ENCODE measurements around the gene SASH1. TPM values are rescaled to one million over a fixed set of nuclear protein-coding genes. Genes with fewer than 3 reads are reported as not detected.

SASH1 gene
- total RNA-seq, 1 experiment from 2014 or later, result 42.0 TPM

DNA sequence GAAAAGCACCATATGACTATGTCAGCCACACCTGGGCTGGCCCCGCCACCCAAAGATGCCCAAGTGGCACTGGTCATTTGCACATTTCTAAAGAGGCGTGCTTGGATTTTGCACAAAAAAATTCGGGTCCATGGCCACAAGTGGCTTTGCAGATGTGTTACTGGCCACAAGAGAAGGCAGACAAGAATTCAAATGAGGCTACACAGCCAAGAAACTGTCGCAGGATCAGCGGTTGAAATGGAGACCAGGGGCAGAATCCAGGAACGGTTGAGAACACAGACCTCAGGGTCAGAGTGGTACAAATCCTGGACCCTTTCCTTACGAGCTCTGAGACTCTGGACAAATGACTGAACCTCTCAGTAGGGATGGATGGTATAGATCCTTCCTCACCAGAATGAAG, 48.6 kb upstream of the SASH1 start:
- Mint-ChIP-seq H3K27me3 (ENCODE audit: insufficient read depth, unreplicated experiment) (no peaks in the 10 kb centered on the region), H3K27ac (ENCODE audit: unreplicated experiment) (no peak overlapping the region), H3K36me3 (ENCODE audit: insufficient read depth, unreplicated experiment) (no peaks in the 10 kb centered on the region), H3K4me1 (ENCODE audit: low read depth, unreplicated experiment) (no peaks in the 10 kb centered on the region), H3K4me3 (ENCODE audit: unreplicated experiment) (no peak overlapping the region), H3K9me3 (ENCODE audit: unreplicated experiment) (no peaks in the 10 kb centered on the region)
- Histone ChIP-seq H3K4me1 (0 out of 2 replicates have a peak, but pooled peaks cover 4% of the 10 kb centered on the region), H3K9me3 (no peaks in the 10 kb centered on the region), H3K4me3 (ENCODE audit: low read depth, low read length) (no peak overlapping the region), H3K36me3 (ENCODE audit: control insufficient read depth, insufficient read depth, low read length) (no peaks in the 10 kb centered on the region), H3K27me3 (replicated peaks; ENCODE audit: control insufficient read depth, insufficient read depth, low read length) (no peaks in the 10 kb centered on the region)
- DNase-seq, result no peak
- BruUV-seq (replicated peaks), result no TSS peak
- intact Hi-C loops (cut with micrococcal nuclease; ENCODE audit: unreplicated experiment), result no loop called here
- TF ChIP-seq, protein P1, sequence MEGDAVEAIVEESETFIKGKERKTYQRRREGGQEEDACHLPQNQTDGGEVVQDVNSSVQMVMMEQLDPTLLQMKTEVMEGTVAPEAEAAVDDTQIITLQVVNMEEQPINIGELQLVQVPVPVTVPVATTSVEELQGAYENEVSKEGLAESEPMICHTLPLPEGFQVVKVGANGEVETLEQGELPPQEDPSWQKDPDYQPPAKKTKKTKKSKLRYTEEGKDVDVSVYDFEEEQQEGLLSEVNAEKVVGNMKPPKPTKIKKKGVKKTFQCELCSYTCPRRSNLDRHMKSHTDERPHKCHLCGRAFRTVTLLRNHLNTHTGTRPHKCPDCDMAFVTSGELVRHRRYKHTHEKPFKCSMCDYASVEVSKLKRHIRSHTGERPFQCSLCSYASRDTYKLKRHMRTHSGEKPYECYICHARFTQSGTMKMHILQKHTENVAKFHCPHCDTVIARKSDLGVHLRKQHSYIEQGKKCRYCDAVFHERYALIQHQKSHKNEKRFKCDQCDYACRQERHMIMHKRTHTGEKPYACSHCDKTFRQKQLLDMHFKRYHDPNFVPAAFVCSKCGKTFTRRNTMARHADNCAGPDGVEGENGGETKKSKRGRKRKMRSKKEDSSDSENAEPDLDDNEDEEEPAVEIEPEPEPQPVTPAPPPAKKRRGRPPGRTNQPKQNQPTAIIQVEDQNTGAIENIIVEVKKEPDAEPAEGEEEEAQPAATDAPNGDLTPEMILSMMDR (IDR thresholded peaks at IDR 0.05; ENCODE audit: insufficient read depth in 1 of 2, low read depth in 1 of 2, low read length in 1 of 2, severe bottlenecking in 1 of 2, unreplicated experiment in 1 of 2), result no peak
- POLR2A ChIA-PET, result no interaction called here
- CTCF ChIA-PET, result no interaction called here

DNA sequence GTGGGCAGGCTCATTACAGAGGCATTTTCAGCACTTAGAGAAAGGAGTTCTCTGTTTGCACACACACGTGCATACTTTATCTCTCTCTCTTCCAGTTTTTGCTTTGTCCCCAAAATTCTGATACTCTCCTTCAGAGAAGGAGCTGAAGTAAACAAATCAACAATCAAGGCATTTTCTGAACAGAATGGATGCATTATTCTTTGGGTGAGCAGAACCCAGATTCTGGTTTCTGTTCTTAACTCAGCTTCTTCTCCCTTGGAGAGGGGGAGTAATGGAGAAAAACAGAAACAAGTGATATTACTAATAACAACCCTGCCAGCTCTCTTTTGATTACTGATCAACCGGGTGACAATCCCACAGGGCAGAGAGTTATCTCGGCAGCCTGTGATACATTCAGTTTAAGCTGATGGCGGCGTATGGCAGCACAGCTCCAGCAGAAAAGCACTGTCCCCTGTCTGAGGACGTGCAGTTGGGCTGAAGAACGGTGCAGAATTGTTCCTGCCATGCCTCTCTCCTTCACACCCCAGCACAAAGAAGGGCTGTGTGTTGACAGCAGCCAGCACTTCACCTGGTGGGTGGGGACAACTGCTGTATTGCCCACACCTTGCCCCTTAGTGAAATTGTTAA, 47.3 kb upstream of the SASH1 start:
- DNase-seq, result no peak
- no peaks in the 10 kb centered on the region for H3K27me3 ChIP-seq (replicated peaks; ENCODE audit: control insufficient read depth, insufficient read depth, low read length)
- Mint-ChIP-seq H3K27me3 (ENCODE audit: insufficient read depth, unreplicated experiment) (no peaks in the 10 kb centered on the region), H3K9me3 (ENCODE audit: unreplicated experiment) (no peaks in the 10 kb centered on the region), H3K36me3 (ENCODE audit: insufficient read depth, unreplicated experiment) (no peaks in the 10 kb centered on the region), H3K27ac (ENCODE audit: unreplicated experiment) (no peak overlapping the region), H3K4me3 (ENCODE audit: unreplicated experiment) (no peak overlapping the region), H3K4me1 (ENCODE audit: low read depth, unreplicated experiment) (no peaks in the 10 kb centered on the region)
- no TSS peak for BruUV-seq (replicated peaks)
- POLR2A ChIA-PET, result no interaction called here
- intact Hi-C loops (cut with micrococcal nuclease; ENCODE audit: unreplicated experiment), result no loop called here
- TF ChIP-seq, protein P1 (IDR thresholded peaks at IDR 0.05; ENCODE audit: insufficient read depth in 1 of 2, low read depth in 1 of 2, low read length in 1 of 2, severe bottlenecking in 1 of 2, unreplicated experiment in 1 of 2), result no peak
- H3K4me1 ChIP-seq, result 0 out of 2 replicates have a peak, but pooled peaks cover 4% of the 10 kb centered on the region
- CTCF ChIA-PET, result no interaction called here
- no peaks in the 10 kb centered on the region for H3K9me3 ChIP-seq
- no peak overlapping the region for H3K4me3 ChIP-seq (ENCODE audit: low read depth, low read length)
- H3K36me3 ChIP-seq (ENCODE audit: control insufficient read depth, insufficient read depth, low read length), result no peaks in the 10 kb centered on the region

DNA sequence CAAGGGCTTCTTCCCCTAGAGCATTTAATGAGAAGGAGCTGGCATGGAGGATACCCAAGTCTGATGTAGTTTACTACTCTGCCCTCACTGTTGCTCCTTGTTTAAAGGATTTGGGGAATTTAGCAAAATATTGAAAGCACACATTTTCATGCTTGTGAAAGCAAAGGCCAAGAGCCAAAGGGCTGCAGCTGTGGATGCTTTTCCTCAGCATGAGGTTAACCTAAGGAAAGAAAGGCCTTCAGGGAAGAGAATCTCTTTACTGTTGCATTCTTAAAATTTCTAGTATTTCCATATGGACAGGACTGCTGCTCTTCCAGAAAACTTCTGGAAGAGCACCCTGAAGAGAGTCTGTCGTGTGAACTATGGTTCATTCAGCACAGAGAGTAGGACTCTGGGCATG, 45.9 kb upstream of the SASH1 start:
- ChIA-PET POLR2A (no interaction called here), CTCF (no interaction called here)

More for the DNA sequence above, 45.9 kb upstream of the SASH1 start:
- H3K9me3 ChIP-seq, result no peaks in the 10 kb centered on the region
- no peaks in the 10 kb centered on the region for H3K9me3 Mint-ChIP-seq (ENCODE audit: unreplicated experiment)
- H3K36me3 Mint-ChIP-seq (ENCODE audit: insufficient read depth, unreplicated experiment), result no peaks in the 10 kb centered on the region
- no peaks in the 10 kb centered on the region for H3K4me1 Mint-ChIP-seq (ENCODE audit: low read depth, unreplicated experiment)
- no peaks in the 10 kb centered on the region for H3K36me3 ChIP-seq (ENCODE audit: control insufficient read depth, insufficient read depth, low read length)
- TF ChIP-seq, protein P1 (IDR thresholded peaks at IDR 0.05; ENCODE audit: insufficient read depth in 1 of 2, low read depth in 1 of 2, low read length in 1 of 2, severe bottlenecking in 1 of 2, unreplicated experiment in 1 of 2), result no peak
- H3K4me3 ChIP-seq (ENCODE audit: low read depth, low read length), result no peak overlapping the region
- H3K27ac Mint-ChIP-seq (ENCODE audit: unreplicated experiment), result no peak overlapping the region
- no peaks in the 10 kb centered on the region for H3K4me1 ChIP-seq
- H3K4me3 Mint-ChIP-seq (ENCODE audit: unreplicated experiment), result no peak overlapping the region
- no TSS peak for BruUV-seq (replicated peaks)
- H3K27me3 Mint-ChIP-seq (ENCODE audit: insufficient read depth, unreplicated experiment), result no peaks in the 10 kb centered on the region
- H3K27me3 ChIP-seq (replicated peaks; ENCODE audit: control insufficient read depth, insufficient read depth, low read length), result no peaks in the 10 kb centered on the region
- intact Hi-C loops (cut with micrococcal nuclease; ENCODE audit: unreplicated experiment), result no loop called here
- no peak for DNase-seq
